OCI-LY1 (cell line): Measurements from ENCODE around the gene SUSD3.
A peak's percentile ranks its signal among the peaks of the same experiment; 100 is the strongest.

Experiments used
- H2AFZ ChIP-seq: fragments of 200-600 bp; sonication (generic), shearing (Covaris generic); 2 replicates; pipeline ENCODE4 v1.6.0; 2014; ENCODE audit warnings: antibody characterized with exemption, mild to moderate bottlenecking, low read length
- H3F3A ChIP-seq: fragments of 200-600 bp; sonication (generic), shearing (Covaris generic); 2 replicates; pipeline ENCODE4 v1.6.0; 2014; ENCODE audit warnings: mild to moderate bottlenecking, antibody characterized with exemption, low read length, moderate library complexity; ENCODE audit not compliant: insufficient read depth
- H3K27ac ChIP-seq: fragments of 200-600 bp; sonication (generic); 2 replicates; pipeline ENCODE4 v1.5.1; 2014; ENCODE audit warnings: low read length, mixed run types, mild to moderate bottlenecking, low read depth; ENCODE audit not compliant: poor library complexity, severe bottlenecking
- H3K27me3 ChIP-seq: fragments of 200-600 bp; sonication (generic); 2 replicates; pipeline ENCODE4 v1.6.0; 2014; ENCODE audit warnings: antibody characterized with exemption, mild to moderate bottlenecking, low read length, moderate library complexity; ENCODE audit not compliant: insufficient read depth
- H3K36me3 ChIP-seq: fragments of 200-600 bp; sonication (generic); 2 replicates; pipeline ENCODE4 v1.6.1; 2014; ENCODE audit warnings: mild to moderate bottlenecking, antibody characterized with exemption, low read length, moderate library complexity, mixed read lengths; ENCODE audit not compliant: insufficient read depth
- H3K4me1 ChIP-seq: fragments of 200-600 bp; sonication (generic); 2 replicates; pipeline ENCODE4 v1.5.1; 2014; ENCODE audit warnings: mild to moderate bottlenecking, low read length, moderate library complexity; ENCODE audit not compliant: insufficient read depth, severe bottlenecking
- H3K4me2 ChIP-seq: fragments of 200-600 bp; sonication (generic), shearing (Covaris generic); 2 replicates; pipeline ENCODE4 v1.6.1; 2014; ENCODE audit warnings: low read length
- H3K4me3 ChIP-seq: fragments of 200-600 bp; sonication (generic); 2 replicates; pipeline ENCODE4 v1.5.1; 2014; ENCODE audit warnings: low read length, low read depth, mild to moderate bottlenecking, mixed read lengths; ENCODE audit not compliant: poor library complexity, severe bottlenecking
- H3K79me2 ChIP-seq: fragments of 200-600 bp; shearing (Covaris generic); 2 replicates; pipeline ENCODE4 v1.6.1; 2016; ENCODE audit warnings: mixed run types, low read length, mixed read lengths; ENCODE audit not compliant: insufficient read depth
- H3K9ac ChIP-seq: fragments of 200-600 bp; sonication (generic), shearing (Covaris generic); 2 replicates; pipeline ENCODE4 v1.6.1; 2014; ENCODE audit warnings: mild to moderate bottlenecking, low read length, mixed read lengths
- H3K9me2 ChIP-seq: fragments of 200-600 bp; sonication (generic), shearing (Covaris generic); 2 replicates; pipeline ENCODE4 v1.6.1; 2014; ENCODE audit warnings: low read depth, mild to moderate bottlenecking, low read length, mixed read lengths
- H3K9me3 ChIP-seq: fragments of 200-600 bp; shearing (Covaris generic); 2 replicates; pipeline ENCODE4 v1.6.1; 2014; ENCODE audit warnings: low read length, mixed read lengths
- H4K20me1 ChIP-seq: fragments of 200-600 bp; sonication (generic), shearing (Covaris generic); 2 replicates; pipeline ENCODE4 v1.6.0; 2016; ENCODE audit warnings: mild to moderate bottlenecking, low read length; ENCODE audit not compliant: insufficient read depth
- CTCF ChIP-seq: fragments of 200-600 bp; sonication (generic), shearing (Covaris generic); IDR thresholded peaks from 2 replicates; pipeline ENCODE4 v1.5.1; 2017; ENCODE audit warnings: mild to moderate bottlenecking, antibody characterized with exemption, low read length, moderate library complexity, mixed read lengths
- EZH2 ChIP-seq: fragments of 200-600 bp; sonication (generic), shearing (Covaris generic); IDR thresholded peaks from 2 replicates; pipeline ENCODE4 v1.8.0; 2017; ENCODE audit warnings: borderline replicate concordance, mixed run types, mild to moderate bottlenecking, antibody characterized with exemption, low read length, moderate library complexity, mixed read lengths

Gene SUSD3

DNA sequence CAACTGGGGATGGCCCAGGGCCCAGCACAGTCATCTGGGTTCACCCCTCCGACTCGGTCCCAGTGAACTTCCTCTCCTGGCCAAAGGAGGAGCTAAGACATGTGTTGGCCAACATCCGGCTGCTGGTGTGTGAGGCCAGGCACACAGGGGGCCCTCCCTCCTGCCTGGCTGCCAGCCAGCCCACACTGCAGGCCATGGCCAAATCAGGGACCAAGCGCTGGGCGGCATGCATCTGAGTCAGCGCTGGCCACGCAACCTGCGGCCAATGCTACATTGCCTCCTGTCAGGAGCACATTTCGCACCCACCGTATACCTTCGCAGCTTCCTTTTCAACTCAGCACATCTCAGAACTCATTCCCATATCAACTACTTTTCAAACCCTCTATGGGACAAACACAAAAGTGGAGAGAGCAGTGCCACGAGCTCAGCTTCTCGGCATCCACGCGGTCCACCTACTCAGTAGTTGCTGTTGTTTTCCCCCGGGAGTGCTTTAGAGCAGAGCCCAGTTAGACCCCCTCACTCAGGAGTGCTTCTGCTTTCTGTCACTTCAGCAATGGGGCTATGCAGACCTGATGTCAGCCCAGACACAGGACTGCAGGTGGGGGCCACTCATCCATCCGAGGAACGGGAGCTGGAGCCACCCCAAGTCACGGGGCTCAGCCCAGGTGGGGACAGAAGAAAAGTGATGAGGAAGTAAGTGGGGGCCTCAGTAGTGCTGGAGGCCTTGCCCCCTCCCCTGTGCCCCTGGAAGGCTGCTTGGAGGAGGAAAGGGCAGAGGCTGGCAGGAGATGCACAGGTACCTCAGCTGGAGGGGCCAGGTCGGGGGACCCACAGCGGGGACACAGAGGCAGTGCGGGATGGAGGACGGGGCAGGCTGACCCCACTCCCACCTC lies 61.7 kb downstream of the SUSD3 start:
- H2AFZ ChIP-seq, result no peak overlapping the region
- H3K9me3 ChIP-seq, result no peaks in the 10 kb centered on the region
- no peaks in the 10 kb centered on the region for H3K79me2 ChIP-seq
- no peaks in the 10 kb centered on the region for H3K9me2 ChIP-seq
- peak overlapping the region; percentile 15 for H3K4me3 ChIP-seq
- no peaks in the 10 kb centered on the region for H3K27me3 ChIP-seq
- no peaks in the 10 kb centered on the region for H4K20me1 ChIP-seq
- no peaks in the 10 kb centered on the region for H3F3A ChIP-seq
- H3K27ac ChIP-seq, result peak overlapping the region; percentile 86
- peaks cover 29% of the 10 kb centered on the region for H3K4me1 ChIP-seq
- TF ChIP-seq EZH2 (no peak), CTCF (peak; percentile 30; the same call in 1 of the 2 replicates)
- H3K9ac ChIP-seq, result peak overlapping the region; percentile 48; the same call in 1 of the 2 replicates
- H3K36me3 ChIP-seq, result peaks cover 16% of the 10 kb centered on the region; the same call in 1 of the 2 replicates
- peak overlapping the region; percentile 46 for H3K4me2 ChIP-seq

- Histone ChIP-seq H3F3A (no peaks in the 10 kb centered on the region), H3K79me2 (no peaks in the 10 kb centered on the region), H3K36me3 (peaks cover 18% of the 10 kb centered on the region; the same call in 1 of the 2 replicates), H3K9me3 (no peaks in the 10 kb centered on the region), H3K4me3 (no peak overlapping the region), H3K9ac (no peak overlapping the region; the same call in 1 of the 2 replicates), H3K4me2 (peak overlapping the region; percentile 46; the same call in 1 of the 2 replicates), H3K4me1 (peaks cover 30% of the 10 kb centered on the region), H3K27ac (peak overlapping the region; percentile 86), H4K20me1 (no peaks in the 10 kb centered on the region), H2AFZ (no peak overlapping the region), H3K27me3 (no peaks in the 10 kb centered on the region), H3K9me2 (no peaks in the 10 kb centered on the region)
- no peak for TF ChIP-seq EZH2
- no peak for TF ChIP-seq CTCF
Observed at GRCh38 chr9:93120846-93121315, 62.4 kb downstream of the SUSD3 start.

GRCh38 chr9:93121316-93122241 lies 63.1 kb downstream of the SUSD3 start:
- H3K79me2 ChIP-seq, result no peaks in the 10 kb centered on the region
- H4K20me1 ChIP-seq, result no peaks in the 10 kb centered on the region
- no peak overlapping the region for H2AFZ ChIP-seq
- no peaks in the 10 kb centered on the region for H3K9me3 ChIP-seq
- no peaks in the 10 kb centered on the region for H3K27me3 ChIP-seq
- no peaks in the 10 kb centered on the region for H3K9me2 ChIP-seq
- H3K9ac ChIP-seq, result no peak overlapping the region
- TF ChIP-seq EZH2, result no peak
- TF ChIP-seq CTCF, result no peak
- H3F3A ChIP-seq, result no peaks in the 10 kb centered on the region
- peaks cover 30% of the 10 kb centered on the region for H3K4me1 ChIP-seq
- no peak overlapping the region for H3K27ac ChIP-seq
- H3K36me3 ChIP-seq, result peaks cover 22% of the 10 kb centered on the region; the same call in 1 of the 2 replicates
- H3K4me2 ChIP-seq, result no peak overlapping the region
- H3K4me3 ChIP-seq, result no peak overlapping the region
